ENCODE results near the gene B9D1.

DNA sequence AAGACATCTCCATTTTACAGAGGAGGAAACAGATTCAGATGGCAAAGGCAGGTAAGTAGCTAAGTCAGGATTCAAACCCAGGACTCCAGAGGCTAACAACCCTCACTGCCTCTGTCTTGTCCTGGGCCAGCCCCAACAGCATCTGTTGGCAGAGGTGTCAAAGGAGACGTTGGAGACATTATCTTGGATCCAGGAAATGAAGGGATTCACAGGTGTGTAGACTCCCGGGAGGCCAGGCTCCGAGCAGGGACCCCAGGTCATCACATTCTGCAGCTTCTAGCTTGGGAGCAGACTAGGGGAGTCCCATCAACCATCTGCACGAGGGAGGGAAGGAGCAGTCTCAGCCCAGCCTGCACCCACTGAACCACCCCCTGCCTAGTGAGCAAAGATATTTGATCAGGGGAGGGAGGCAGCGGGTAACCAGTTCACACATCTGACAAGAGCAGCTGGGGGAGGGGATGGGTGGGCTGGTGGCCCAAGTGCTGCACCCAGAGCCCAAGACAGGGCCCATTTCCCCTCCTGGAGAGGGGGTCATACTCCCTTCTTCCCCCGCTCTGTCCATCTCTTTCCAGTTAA lies 1.0 kb upstream of the B9D1 start:
- TF ChIP-seq PTBP1 (IDR thresholded peaks at IDR 0.05; ENCODE audit: low read depth, low read length, poor library complexity, severe bottlenecking) (no peak), POLR2A (IDR thresholded peaks at IDR 0.05; ENCODE audit: insufficient read depth in 1 of 2, low read depth in 2 of 2, low read length in 2 of 2) (no peak), ZNF629 (CRISPR knock-in tag; conservative IDR thresholded peaks at IDR 0.05) (no peak), POLR2AphosphoS5 (IDR thresholded peaks at IDR 0.05; ENCODE audit: low read depth, low read length) (no peak), KDM1A (CRISPR knock-in tag; IDR thresholded peaks at IDR 0.05) (no peak), ZFP82 (CRISPR knock-in tag; IDR thresholded peaks at IDR 0.05; ENCODE audit: borderline replicate concordance) (no peak)
- TF ChIP-seq, protein P1, sequence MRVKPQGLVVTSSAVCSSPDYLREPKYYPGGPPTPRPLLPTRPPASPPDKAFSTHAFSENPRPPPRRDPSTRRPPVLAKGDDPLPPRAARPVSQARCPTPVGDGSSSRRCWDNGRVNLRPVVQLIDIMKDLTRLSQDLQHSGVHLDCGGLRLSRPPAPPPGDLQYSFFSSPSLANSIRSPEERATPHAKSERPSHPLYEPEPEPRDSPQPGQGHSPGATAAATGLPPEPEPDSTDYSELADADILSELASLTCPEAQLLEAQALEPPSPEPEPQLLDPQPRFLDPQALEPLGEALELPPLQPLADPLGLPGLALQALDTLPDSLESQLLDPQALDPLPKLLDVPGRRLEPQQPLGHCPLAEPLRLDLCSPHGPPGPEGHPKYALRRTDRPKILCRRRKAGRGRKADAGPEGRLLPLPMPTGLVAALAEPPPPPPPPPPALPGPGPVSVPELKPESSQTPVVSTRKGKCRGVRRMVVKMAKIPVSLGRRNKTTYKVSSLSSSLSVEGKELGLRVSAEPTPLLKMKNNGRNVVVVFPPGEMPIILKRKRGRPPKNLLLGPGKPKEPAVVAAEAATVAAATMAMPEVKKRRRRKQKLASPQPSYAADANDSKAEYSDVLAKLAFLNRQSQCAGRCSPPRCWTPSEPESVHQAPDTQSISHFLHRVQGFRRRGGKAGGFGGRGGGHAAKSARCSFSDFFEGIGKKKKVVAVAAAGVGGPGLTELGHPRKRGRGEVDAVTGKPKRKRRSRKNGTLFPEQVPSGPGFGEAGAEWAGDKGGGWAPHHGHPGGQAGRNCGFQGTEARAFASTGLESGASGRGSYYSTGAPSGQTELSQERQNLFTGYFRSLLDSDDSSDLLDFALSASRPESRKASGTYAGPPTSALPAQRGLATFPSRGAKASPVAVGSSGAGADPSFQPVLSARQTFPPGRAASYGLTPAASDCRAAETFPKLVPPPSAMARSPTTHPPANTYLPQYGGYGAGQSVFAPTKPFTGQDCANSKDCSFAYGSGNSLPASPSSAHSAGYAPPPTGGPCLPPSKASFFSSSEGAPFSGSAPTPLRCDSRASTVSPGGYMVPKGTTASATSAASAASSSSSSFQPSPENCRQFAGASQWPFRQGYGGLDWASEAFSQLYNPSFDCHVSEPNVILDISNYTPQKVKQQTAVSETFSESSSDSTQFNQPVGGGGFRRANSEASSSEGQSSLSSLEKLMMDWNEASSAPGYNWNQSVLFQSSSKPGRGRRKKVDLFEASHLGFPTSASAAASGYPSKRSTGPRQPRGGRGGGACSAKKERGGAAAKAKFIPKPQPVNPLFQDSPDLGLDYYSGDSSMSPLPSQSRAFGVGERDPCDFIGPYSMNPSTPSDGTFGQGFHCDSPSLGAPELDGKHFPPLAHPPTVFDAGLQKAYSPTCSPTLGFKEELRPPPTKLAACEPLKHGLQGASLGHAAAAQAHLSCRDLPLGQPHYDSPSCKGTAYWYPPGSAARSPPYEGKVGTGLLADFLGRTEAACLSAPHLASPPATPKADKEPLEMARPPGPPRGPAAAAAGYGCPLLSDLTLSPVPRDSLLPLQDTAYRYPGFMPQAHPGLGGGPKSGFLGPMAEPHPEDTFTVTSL (CRISPR knock-in tag; IDR thresholded peaks at IDR 0.05; ENCODE audit: borderline replicate concordance): no peak
